OCI-LY7 (cell line): ENCODE data around the gene PSMG1. TPM values are rescaled to one million over a fixed set of nuclear protein-coding genes. Genes with fewer than 3 reads are reported as not detected.

ENCODE experiments used
- BruUV-seq: library from RNA; stranded (reverse); fragments of 400-500 nt; replicated peaks from 2 replicates; lab custom pipeline; 2021; lab: Mats Ljungman, UMichigan
- CTCF ChIA-PET: fragments of 300-600 bp; sonication (Branson Sonifier 250); formaldehyde crosslinking; loops from one replicate; lab custom pipeline; 2022; ENCODE audit warnings: antibody characterized with exemption; ENCODE audit not compliant: unreplicated experiment; lab: Charles Lee
- POLR2A ChIA-PET: fragments of 300-600 bp; sonication (Branson Sonifier 250); formaldehyde crosslinking; loops from one replicate; lab custom pipeline; 2022; ENCODE audit warnings: antibody characterized with exemption; lab: Charles Lee
- DNase-seq: peaks from one replicate; pipeline ENCODE4 v3.0.0-alpha.2; 2015; ENCODE audit warnings: low spot score
- H2AFZ ChIP-seq: fragments of 200-600 bp; sonication (generic), shearing (Covaris generic); 2 replicates; pipeline ENCODE4 v1.6.1; 2014; ENCODE audit warnings: mild to moderate bottlenecking, antibody characterized with exemption, low read length, moderate library complexity
- H3K27ac ChIP-seq: fragments of 200-600 bp; sonication (generic); 2 replicates; pipeline ENCODE4 v1.5.1; 2014; ENCODE audit warnings: mixed run types, low read depth, mild to moderate bottlenecking, moderate library complexity, low read length, inconsistent platforms; ENCODE audit not compliant: poor library complexity, severe bottlenecking
- H3K36me3 ChIP-seq: fragments of 200-600 bp; sonication (generic); 2 replicates; pipeline ENCODE4 v1.6.1; 2014; ENCODE audit warnings: mild to moderate bottlenecking, antibody characterized with exemption, low read length, moderate library complexity, mixed read lengths; ENCODE audit not compliant: insufficient read depth
- H3K4me1 ChIP-seq: fragments of 200-600 bp; sonication (generic); 2 replicates; pipeline ENCODE4 v1.5.1; 2014; ENCODE audit warnings: mild to moderate bottlenecking, low read length; ENCODE audit not compliant: insufficient read depth, poor library complexity, severe bottlenecking
- H3K4me2 ChIP-seq: fragments of 200-600 bp; sonication (generic); 2 replicates; pipeline ENCODE4 v1.6.1; 2014; ENCODE audit warnings: mild to moderate bottlenecking, low read length
- H3K4me3 ChIP-seq: fragments of 200-600 bp; sonication (generic); 2 replicates; pipeline ENCODE4 v1.5.1; 2014; ENCODE audit warnings: mild to moderate bottlenecking, low read depth, low read length; ENCODE audit not compliant: poor library complexity, severe bottlenecking
- H3K79me2 ChIP-seq: fragments of 200-600 bp; sonication (generic); 2 replicates; pipeline ENCODE4 v1.6.1; 2016; ENCODE audit warnings: low read depth, mild to moderate bottlenecking, low read length, moderate library complexity, mixed read lengths; ENCODE audit not compliant: insufficient read depth
- H3K9me2 ChIP-seq: fragments of 200-600 bp; sonication (generic); 2 replicates; pipeline ENCODE4 v1.6.1; 2016; ENCODE audit warnings: mild to moderate bottlenecking, low read length, mixed read lengths; ENCODE audit not compliant: insufficient read depth
- H3K9me3 ChIP-seq: fragments of 200-600 bp; sonication (generic); 2 replicates; pipeline ENCODE4 v1.6.1; 2014; ENCODE audit warnings: mild to moderate bottlenecking, mixed run types, low read length, mixed read lengths
- H4K20me1 ChIP-seq: fragments of 200-600 bp; sonication (generic); 2 replicates; pipeline ENCODE4 v1.6.1; 2014; ENCODE audit warnings: mild to moderate bottlenecking, antibody characterized with exemption, low read length, moderate library complexity, mixed read lengths; ENCODE audit not compliant: insufficient read depth
- CTCF ChIP-seq: fragments of 200-600 bp; sonication (generic); conservative IDR thresholded peaks from 2 replicates; pipeline ENCODE4 v1.5.1; 2014; ENCODE audit warnings: mild to moderate bottlenecking, antibody characterized with exemption, low read length, moderate library complexity, mixed read lengths
- EZH2phosphoT487 ChIP-seq: fragments of 200-600 bp; sonication (generic); IDR thresholded peaks from 2 replicates; pipeline ENCODE4 v1.6.1; 2018; ENCODE audit warnings: low read depth, borderline replicate concordance, mild to moderate bottlenecking, mixed run types, antibody characterized with exemption, low read length, moderate library complexity, mixed read lengths
- intact Hi-C: fragments of 100-400 bp; cut with micrococcal nuclease; formaldehyde crosslinking; loops from one replicate; pipeline ENCODE4 v1.10.0; 2022; ENCODE audit not compliant: unreplicated experiment
- total RNA-seq, 2 experiments: library from RNA; depleted of rRNA in 1 of 2; stranded (reverse); fragments of >200 nt in 1 of 2; shearing (Covaris generic) in 1 of 2; gene quantifications; 2 replicates each; pipeline ENCODE4 v1.2.3, GENCODE V29; 2014 to 2022

The PSMG1 gene
- total RNA-seq, 2 experiments from 2014 or later, result 87.2 to 123 TPM

- Histone ChIP-seq H3K9me2 (no peaks in the 10 kb centered on the region), H3K79me2 (no peaks in the 10 kb centered on the region), H3K27ac (no peak overlapping the region), H3K4me1 (no peaks in the 10 kb centered on the region), H3K9me3 (no peaks in the 10 kb centered on the region), H2AFZ (no peak overlapping the region), H3K36me3 (peaks cover 91% of the 10 kb centered on the region), H3K4me3 (no peak overlapping the region), H4K20me1 (no peaks in the 10 kb centered on the region), H3K4me2 (no peak overlapping the region)
- no peak for DNase-seq
- intact Hi-C loops, result no loop called here
- no peak for TF ChIP-seq CTCF
- no peak for TF ChIP-seq EZH2phosphoT487
- ChIA-PET POLR2A (interaction anchor here (0.5 to 1.4 kb wide), 5 partner anchors 24 to 179 kb away, joined by 3 to 4 read pairs (median 3); no protein-coding TSS in a partner anchor), CTCF (no interaction called here)
- no TSS peak for BruUV-seq
Measured at GRCh38 chr21:39208624-39209333, 25.5 kb upstream of the PSMG1 start.

- H3K27ac ChIP-seq, result no peak overlapping the region
- POLR2A ChIA-PET, result no interaction called here
- H3K4me3 ChIP-seq, result no peak overlapping the region
- H3K4me1 ChIP-seq, result no peaks in the 10 kb centered on the region
- H3K79me2 ChIP-seq, result no peaks in the 10 kb centered on the region
- intact Hi-C loops, result no loop called here
- no peaks in the 10 kb centered on the region for H4K20me1 ChIP-seq
- no peak for TF ChIP-seq EZH2phosphoT487
- TF ChIP-seq CTCF, result no peak; the same call in 1 of the 2 replicates
- peaks cover 93% of the 10 kb centered on the region for H3K36me3 ChIP-seq
- H3K4me2 ChIP-seq, result no peak overlapping the region
- H3K9me2 ChIP-seq, result no peaks in the 10 kb centered on the region
- CTCF ChIA-PET, result no interaction called here
- no peak overlapping the region for H2AFZ ChIP-seq
- no peaks in the 10 kb centered on the region for H3K9me3 ChIP-seq
- no peak for DNase-seq
- no TSS peak for BruUV-seq
Measured at GRCh38 chr21:39204134-39204533, 20.9 kb upstream of the PSMG1 start.

GRCh38 chr21:39198800-39199199 is 15.5 kb upstream of the PSMG1 start:
- Histone ChIP-seq H3K9me3 (no peaks in the 10 kb centered on the region), H3K4me2 (no peak overlapping the region), H3K27ac (no peak overlapping the region), H3K4me3 (no peak overlapping the region), H3K36me3 (peaks cover 97% of the 10 kb centered on the region), H2AFZ (no peak overlapping the region), H3K4me1 (no peaks in the 10 kb centered on the region), H3K79me2 (no peaks in the 10 kb centered on the region), H3K9me2 (no peaks in the 10 kb centered on the region), H4K20me1 (peaks cover 11% of the 10 kb centered on the region; the same call in 1 of the 2 replicates)
- ChIA-PET CTCF (no interaction called here), POLR2A (no interaction called here)
- intact Hi-C loops, result no loop called here
- BruUV-seq, result TSS peak; percentile 21
- DNase-seq, result no peak
- TF ChIP-seq CTCF (no peak), EZH2phosphoT487 (no peak)
